Retinal pigment epithelial cell (primary cell): ENCODE data around the gene NKIRAS1.

Experiments
- DNase-seq: peaks from one replicate; pipeline ENCODE4 v3.0.0-alpha.2; 2010; ENCODE audit warnings: low read depth
- H3K4me3 ChIP-seq: 2 replicates; pipeline ENCODE4 v1.5.1; 2011; ENCODE audit warnings: mild to moderate bottlenecking, low read length, control low read depth, moderate library complexity
- CTCF ChIP-seq: conservative IDR thresholded peaks from 2 replicates; pipeline ENCODE4 v1.5.1; 2011; ENCODE audit warnings: low read depth, low read length, control low read depth, inconsistent platforms

The NKIRAS1 gene

GRCh38 chr3:23959135-23959900 lies 42.5 kb upstream of the NKIRAS1 start:
- H3K4me3 ChIP-seq, result no peak overlapping the region
- no peak for TF ChIP-seq CTCF
- DNase-seq, result peak; percentile 47

GRCh38 chr3:23956701-23957100 lies 39.9 kb upstream of the NKIRAS1 start:
- no peak overlapping the region for H3K4me3 ChIP-seq
- no peak for TF ChIP-seq CTCF
- no peak for DNase-seq

GRCh38 chr3:23954144-23954543 lies 37.4 kb upstream of the NKIRAS1 start:
- H3K4me3 ChIP-seq, result no peak overlapping the region
- DNase-seq, result no peak
- no peak for TF ChIP-seq CTCF

GRCh38 chr3:23953523-23953922 lies 36.7 kb upstream of the NKIRAS1 start:
- no peak overlapping the region for H3K4me3 ChIP-seq
- TF ChIP-seq CTCF, result no peak
- no peak for DNase-seq

GRCh38 chr3:23952646-23953045 lies 35.9 kb upstream of the NKIRAS1 start:
- no peak overlapping the region for H3K4me3 ChIP-seq
- no peak for TF ChIP-seq CTCF
- no peak for DNase-seq

GRCh38 chr3:23950293-23950692 lies 33.5 kb upstream of the NKIRAS1 start:
- H3K4me3 ChIP-seq, result no peak overlapping the region
- DNase-seq, result no peak
- TF ChIP-seq CTCF, result no peak

GRCh38 chr3:23949784-23950183 lies 33.0 kb upstream of the NKIRAS1 start:
- DNase-seq, result no peak
- TF ChIP-seq CTCF, result no peak
- no peak overlapping the region for H3K4me3 ChIP-seq
